GM12878 (cell line): Measurements from ENCODE around the gene SHF. TPM values are rescaled to one million over a fixed set of nuclear protein-coding genes. Genes with fewer than 3 reads are reported as not detected.

ENCODE experiments used
- ATAC-seq: fragments of 200-7000 bp; cut with Tn5 transposase; 3 replicates; pipeline ENCODE4 v1.9.1; 2020; ENCODE audit warnings: mild to moderate bottlenecking, moderate library complexity
- BruUV-seq: library from RNA; stranded (reverse); fragments of 400-500 nt; replicated peaks from 2 replicates; lab custom pipeline; 2021; lab: Mats Ljungman, UMichigan
- CTCF ChIA-PET: fragments of 300-600 bp; sonication (Branson Sonifier 250); formaldehyde crosslinking; extraction: SDS; loops from one replicate; lab custom pipeline; 2021; ENCODE audit warnings: inconsistent platforms; lab: Yijun Ruan, JAX
- POLR2A ChIA-PET: fragments of 350-600 bp; formaldehyde crosslinking; extraction: SDS; loops from one replicate; lab custom pipeline; 2021; ENCODE audit warnings: inconsistent platforms; lab: Charles Lee
- RAD21 ChIA-PET: fragments of 300-600 bp; sonication (Branson Sonifier 250); formaldehyde crosslinking; loops from one replicate; lab custom pipeline; 2023; ENCODE audit warnings: antibody characterized with exemption; ENCODE audit not compliant: unreplicated experiment; lab: Charles Lee
- SMC1A ChIA-PET: fragments of 300-600 bp; sonication (Branson Sonifier 250); formaldehyde crosslinking; loops from one replicate; lab custom pipeline; 2023; ENCODE audit not compliant: unreplicated experiment, uncharacterized antibody; lab: Charles Lee
- DNase-seq: peaks from one replicate; pipeline ENCODE4 v3.0.0-alpha.2; 2011; ENCODE audit warnings: low read depth, low spot score
- FAIRE-seq: peaks from 3 replicates; lab custom pipeline; 2011; peaks lifted over from hg19 to GRCh38; lab: Jason Lieb, UNC
- H2AFZ ChIP-seq: 2 replicates; pipeline ENCODE4 v1.6.0; 2011; ENCODE audit warnings: low read depth, low read length, control low read depth; ENCODE audit not compliant: control insufficient read depth
- H3K27ac ChIP-seq: 2 replicates; pipeline ENCODE4 v1.5.1; 2011; ENCODE audit warnings: control low read depth; ENCODE audit not compliant: control insufficient read depth, insufficient read depth
- H3K27me3 ChIP-seq, 2 experiments: replicated peaks in 1 of 2; 2 replicates each; pipeline versions ENCODE4 v1.6.0 to v1.6.1; 2011; ENCODE audit warnings: low read length in 1 of 2; ENCODE audit not compliant: control insufficient read depth in 2 of 2, insufficient read depth in 2 of 2
- H3K36me3 ChIP-seq, 2 experiments: 2 replicates each; pipeline ENCODE4 v1.5.1; 2011; ENCODE audit warnings: low read length in 1 of 2; ENCODE audit not compliant: control insufficient read depth in 2 of 2, insufficient read depth in 2 of 2
- H3K4me1 ChIP-seq: 2 replicates; pipeline ENCODE4 v1.6.1; 2011; ENCODE audit warnings: mild to moderate bottlenecking, low read length, moderate library complexity, mixed read lengths; ENCODE audit not compliant: control insufficient read depth, insufficient read depth
- H3K4me2 ChIP-seq: 2 replicates; pipeline ENCODE4 v1.6.0; 2011; ENCODE audit warnings: control low read depth; ENCODE audit not compliant: control insufficient read depth, insufficient read depth
- H3K4me3 ChIP-seq: fragments of 200-600 bp; sonication (generic); 2 replicates; pipeline ENCODE4 v1.5.1; 2016
- H3K79me2 ChIP-seq: 2 replicates; pipeline ENCODE4 v1.6.0; 2011; ENCODE audit warnings: low read length; ENCODE audit not compliant: control insufficient read depth, insufficient read depth
- H3K9ac ChIP-seq: 2 replicates; pipeline ENCODE4 v1.8.0; 2011; ENCODE audit warnings: low read length, control low read depth, mixed read lengths; ENCODE audit not compliant: control insufficient read depth, insufficient read depth
- H3K9me3 ChIP-seq: replicated peaks from 3 replicates; pipeline ENCODE4 v1.5.1; 2011; ENCODE audit warnings: mild to moderate bottlenecking, low read length; ENCODE audit not compliant: control insufficient read depth, insufficient read depth
- H4K20me1 ChIP-seq: 2 replicates; pipeline ENCODE4 v1.6.0; 2011; ENCODE audit not compliant: control insufficient read depth, insufficient read depth
- ASH2L ChIP-seq: fragments of 300-600, 200-600 bp; sonication (generic); IDR thresholded peaks from 2 replicates; pipeline ENCODE4 v1.6.1; 2017; ENCODE audit warnings: low read depth, mild to moderate bottlenecking, borderline replicate concordance
- ATF7 ChIP-seq: fragments of 450-650 bp; IDR thresholded peaks from 2 replicates; pipeline ENCODE4 v1.6.1; 2016; ENCODE audit warnings: low read depth, mild to moderate bottlenecking
- BHLHE40 ChIP-seq, 2 experiments: fragments of 450-650 bp in 1 of 2; IDR thresholded peaks; 2 replicates each; pipeline ENCODE4 v1.6.1; 2011 to 2017; ENCODE audit warnings: low read depth in 2 of 2, borderline replicate concordance in 1 of 2, improper control_type of control experiment in 1 of 2, low read length in 1 of 2, mild to moderate bottlenecking in 1 of 2
- ELK1 ChIP-seq: IDR thresholded peaks from 2 replicates; pipeline ENCODE4 v1.6.1; 2012; ENCODE audit warnings: low read depth, low read length, improper control_type of control experiment
- MYC ChIP-seq: IDR thresholded peaks from 2 replicates; pipeline ENCODE4 v1.6.1; 2011; ENCODE audit warnings: mild to moderate bottlenecking, low read length, moderate library complexity, inconsistent platforms; ENCODE audit not compliant: insufficient read depth, insufficient replicate concordance, insufficient read length, severe bottlenecking
- YY1 ChIP-seq: IDR thresholded peaks from 2 replicates; pipeline ENCODE4 v1.6.1; 2011; ENCODE audit warnings: low read depth, mild to moderate bottlenecking, low read length
- ZBTB40 ChIP-seq: fragments of 450-650 bp; IDR thresholded peaks from 2 replicates; pipeline ENCODE4 v1.6.1; 2016; ENCODE audit warnings: mild to moderate bottlenecking, moderate library complexity, borderline replicate concordance
- WGBS: methylation state at CpG from one replicate; pipeline ENCODE4 v1.1.6; 2016; ENCODE audit warnings: low lambda C conversion rate; ENCODE audit not compliant: insufficient replicate concordance, insufficient coverage; ENCODE audit errors: missing lambda C conversion rate; 5-methylcytosine and 5-hydroxymethylcytosine counted together
- in situ Hi-C: fragments of 300-500 bp; cut with MboI; formaldehyde crosslinking; loops from 9 replicates; pipeline ENCODE4 v1.14.3; 2018; ENCODE audit warnings: mixed read lengths
- intact Hi-C: fragments of 100-400 bp; cut with micrococcal nuclease; formaldehyde crosslinking; loops from one replicate; pipeline ENCODE4 v1.14.2; 2022; ENCODE audit not compliant: unreplicated experiment
- polyA plus RNA-seq, 11 experiments: library from polyadenylated mRNA; depleted of rRNA in 4 of 11; unstranded in 6 of 11; stranded (reverse) in 5 of 11; fragments of >200 nt; fragmentation: Nextera tagmentation in 4 of 11; fragmentation: Illumina TruSeq in 1 of 11; extraction: Ambion mirVana in 4 of 11; extraction: Trizol in 1 of 11; gene quantifications; 1 replicate in 1 of 11; 2 replicates in 10 of 11; pipeline versions ENCODE4 v1.2.1 to v1.2.3, GENCODE V29; 2011 to 2016; ENCODE audit warnings: inconsistent platforms in 2 of 11, missing spikeins in 2 of 11, low read depth in 1 of 11
- total RNA-seq, 4 experiments: library from RNA; depleted of rRNA in 3 of 4; stranded (reverse); fragments of >200 nt in 3 of 4; fragmentation: Illumina TruSeq in 1 of 4; extraction: Trizol in 1 of 4; gene quantifications; 2 replicates each; pipeline versions ENCODE4 v1.2.1 to v1.2.3, GENCODE V29; 2013 to 2021

The SHF gene
- total and polyA plus RNA-seq, 10 of the 15 experiments (the other 5 are each of a cell fraction or from before 2014, with no cell fraction given), result 0.04 to 5.7 (median 1.0) TPM; not detected in 1

GRCh38 chr15:45185069-45185779 is 2.5 kb downstream of the SHF start:
- Histone ChIP-seq H3K4me1 (peaks cover 4% of the 10 kb centered on the region), H3K9me3 (no peaks in the 10 kb centered on the region), H3K9ac (no peak overlapping the region), H4K20me1 (no peaks in the 10 kb centered on the region), H3K79me2 (no peaks in the 10 kb centered on the region), H3K36me3 (no peaks in the 10 kb centered on the region), H2AFZ (no peak overlapping the region), H3K4me2 (no peak overlapping the region), H3K27me3 (peaks cover 0 to 2% of the 10 kb centered on the region in 2 experiments; a peak in 2 of 4 replicates), H3K4me3 (no peak overlapping the region), H3K27ac (no peak overlapping the region)
- SMC1A ChIA-PET, result interaction anchor here (1.8 kb wide), 2 partner anchors 11 to 13 kb away, joined by 4 to 7 read pairs; no protein-coding TSS in a partner anchor
- no peak for TF ChIP-seq ZBTB40
- no peak for TF ChIP-seq BHLHE40 (IDR thresholded peaks at IDR 0.05; ENCODE audit: borderline replicate concordance in 1 of 2, low read depth in 2 of 2, low read length in 1 of 2)
- TF ChIP-seq ASH2L, result no peak
- no peak for TF ChIP-seq ELK1
- no peak for TF ChIP-seq MYC
- no peak for TF ChIP-seq ATF7
- no peak for TF ChIP-seq YY1
- RAD21 ChIA-PET, result interaction anchor here (0.8 kb wide), 1 partner anchor 15 kb away, joined by 3 read pairs; no protein-coding TSS in a partner anchor
- intact Hi-C loops, result no loop called here
- ATAC-seq (no peak), DNase-seq (no peak), FAIRE-seq (no peak)
- POLR2A ChIA-PET, result interaction anchor here (0.5 to 2.5 kb wide), 7 partner anchors 9 to 448 kb away, joined by 3 to 8 read pairs (median 4); no protein-coding TSS in a partner anchor
- in situ Hi-C loops, result no loop called here
- 82% methylated on average over 3 of the region's 3 CpGs for WGBS
- BruUV-seq, result no TSS peak
- CTCF ChIA-PET, result interaction anchor here (0.7 to 13.7 kb wide), 7 partner anchors 9 to 76 kb away, joined by 3 to 200 read pairs (median 12); no protein-coding TSS in a partner anchor
